ENCODE measurements around the gene KANK3.

DNA sequence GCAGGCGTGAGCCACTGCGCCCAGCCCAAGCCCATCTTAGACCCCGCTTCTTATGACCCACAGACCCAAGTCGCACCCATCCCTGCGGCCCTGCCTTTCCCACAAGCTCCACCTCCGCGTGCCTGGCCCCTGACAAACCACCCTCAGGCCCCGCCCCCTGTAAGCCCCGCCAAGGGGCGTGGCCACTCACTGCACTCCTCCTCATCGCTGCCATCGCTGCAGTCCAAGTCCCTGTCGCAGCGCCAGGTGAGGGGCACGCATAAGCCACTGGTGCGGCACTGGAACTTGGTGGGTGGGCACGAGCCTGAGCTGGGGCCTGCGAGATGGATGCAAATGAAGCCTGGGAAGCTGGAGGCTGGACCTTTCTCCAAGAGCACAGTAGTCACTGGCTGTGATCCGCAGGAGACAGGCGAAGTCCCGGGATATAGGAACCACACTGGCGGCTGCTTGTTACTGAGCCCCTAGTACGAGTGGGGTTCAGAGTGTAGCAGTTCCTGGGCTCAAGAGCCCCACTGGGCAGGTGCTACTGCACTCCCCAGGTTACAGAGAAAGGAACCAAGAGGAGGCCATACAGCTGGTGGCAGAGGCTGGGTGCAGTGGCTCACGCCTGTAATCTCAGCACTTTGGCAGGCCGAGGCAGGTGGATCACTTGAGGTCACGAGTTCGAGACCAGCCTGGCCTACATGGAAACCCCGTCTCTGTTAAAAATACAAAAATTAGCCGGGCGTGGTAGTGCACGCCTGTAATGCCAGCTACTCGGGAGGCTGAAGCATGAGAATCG lies 38.0 kb downstream of the KANK3 start:
- TF ChIP-seq CTCF (conservative IDR thresholded peaks at IDR 0.05 in 1 of 2, IDR thresholded peaks at IDR 0.05 in 1 of 2; ENCODE audit: low read depth in 1 of 2, low read length in 2 of 2): no peak
- no peak for TF ChIP-seq EZH2 (IDR thresholded peaks at IDR 0.05; ENCODE audit: low read length, missing control alignments)

All from fibroblast of lung (primary cell).